HCT116 (cell line): ENCODE measurements around the gene KRT38. TPM values are rescaled to one million over a fixed set of nuclear protein-coding genes. Genes with fewer than 3 reads are reported as not detected.
A peak's percentile ranks its signal among the peaks of the same experiment; 100 is the strongest.

Experiments used
- ATAC-seq: fragments of 200-7000 bp; cut with Tn5 transposase; 2 replicates; pipeline ENCODE4 v1.9.1; 2020; ENCODE audit warnings: mild to moderate bottlenecking, moderate library complexity
- BruUV-seq: library from RNA; stranded (reverse); fragments of 400-500 nt; replicated peaks from 2 replicates; lab custom pipeline; 2021; lab: Mats Ljungman, UMichigan
- CTCF ChIA-PET: fragments of 300-600 bp; sonication (Branson Sonifier 250); formaldehyde crosslinking; loops from one replicate; lab custom pipeline; 2021; ENCODE audit warnings: antibody characterized with exemption; lab: Charles Lee
- POLR2A ChIA-PET: fragments of 300-600, 350-600 bp; sonication (Branson Sonifier 250); formaldehyde crosslinking; loops from one replicate; lab custom pipeline; 2021; ENCODE audit warnings: antibody characterized with exemption; lab: Charles Lee
- RAD21 ChIA-PET, 2 experiments: fragments of 300-600 bp; sonication (Branson Sonifier 250); formaldehyde crosslinking; loops; one replicate each; lab custom pipeline; 2023; ENCODE audit warnings: low total read pairs in 2 of 2; ENCODE audit not compliant: uncharacterized antibody in 2 of 2, unreplicated experiment in 2 of 2, low non-redundant PET in 1 of 2; lab: Charles Lee
- DNase-seq: peaks from one replicate; pipeline ENCODE4 v3.0.0-alpha.2; 2010; ENCODE audit warnings: low read depth, low spot score
- H2AFZ ChIP-seq: fragments of 200-600 bp; shearing (Covaris generic), sonication (generic); 2 replicates; pipeline ENCODE4 v1.6.1; 2017; ENCODE audit warnings: low read depth, mixed run types, mixed read lengths, antibody characterized with exemption, low read length; ENCODE audit not compliant: poor library complexity, severe bottlenecking
- H3K27ac ChIP-seq: 2 replicates; pipeline ENCODE4 v1.5.1; 2012; ENCODE audit warnings: low read depth, low read length
- H3K27me3 ChIP-seq: fragments of 200-600 bp; sonication (generic); 2 replicates; pipeline ENCODE4 v1.6.1; 2016; ENCODE audit warnings: mixed run types, low read length, mixed read lengths; ENCODE audit not compliant: insufficient read depth
- H3K36me3 ChIP-seq, 2 experiments: fragments of 200-500 bp in 1 of 2; fragments of 200-600 bp in 1 of 2; sonication (Bioruptor generic) in 1 of 2; sonication (generic) in 1 of 2; 2 replicates each; pipeline versions ENCODE4 v1.5.1 to v1.6.1; 2014 to 2016; ENCODE audit warnings: low read length in 2 of 2, inconsistent platforms in 1 of 2, mixed read lengths in 1 of 2, mixed run types in 1 of 2; ENCODE audit not compliant: insufficient read depth in 2 of 2, control insufficient read depth in 1 of 2
- H3K4me1 ChIP-seq, 2 experiments: fragments of 200-600 bp in 1 of 2; sonication (generic) in 1 of 2; 2 replicates each; pipeline versions ENCODE4 v1.5.1 to v1.6.1; 2012 to 2017; ENCODE audit warnings: low read length in 2 of 2, inconsistent platforms in 1 of 2, mild to moderate bottlenecking in 1 of 2, mixed read lengths in 1 of 2, mixed run types in 1 of 2, moderate library complexity in 1 of 2; ENCODE audit not compliant: insufficient read depth in 2 of 2, control insufficient read depth in 1 of 2
- H3K4me2 ChIP-seq: fragments of 200-600 bp; sonication (generic); 2 replicates; pipeline ENCODE4 v1.6.1; 2017; ENCODE audit warnings: mixed run types, low read length, mixed read lengths
- H3K4me3 ChIP-seq, 2 experiments: fragments of 200-600 bp in 1 of 2; sonication (generic) in 1 of 2; replicated peaks in 1 of 2; 2 replicates each; pipeline ENCODE4 v1.5.1; 2011 to 2016; ENCODE audit warnings: low read length in 2 of 2, control low read depth in 1 of 2, low read depth in 1 of 2, mild to moderate bottlenecking in 1 of 2, mixed read lengths in 1 of 2, mixed run types in 1 of 2
- H3K79me2 ChIP-seq: fragments of 200-600 bp; sonication (generic); 2 replicates; pipeline ENCODE4 v1.6.1; 2017; ENCODE audit warnings: mild to moderate bottlenecking, mixed run types, low read length, moderate library complexity, mixed read lengths; ENCODE audit not compliant: insufficient read depth
- H3K9ac ChIP-seq: fragments of 200-600 bp; sonication (generic); 2 replicates; pipeline ENCODE4 v1.6.1; 2016; ENCODE audit warnings: low read length, mixed read lengths
- H3K9me2 ChIP-seq: fragments of 200-600 bp; sonication (generic), shearing (Covaris generic); 2 replicates; pipeline ENCODE4 v1.6.1; 2017; ENCODE audit warnings: mixed run types, mild to moderate bottlenecking, moderate library complexity; ENCODE audit not compliant: insufficient read depth
- H3K9me3 ChIP-seq, 2 experiments: fragments of 200-500 bp in 1 of 2; fragments of 200-600 bp in 1 of 2; sonication (Bioruptor generic) in 1 of 2; sonication (generic) in 1 of 2; 2 replicates each; pipeline ENCODE4 v1.6.1; 2014 to 2017; ENCODE audit warnings: low read length in 2 of 2, mixed read lengths in 2 of 2, inconsistent platforms in 1 of 2, low read depth in 1 of 2, mild to moderate bottlenecking in 1 of 2, mixed run types in 1 of 2, moderate library complexity in 1 of 2; ENCODE audit not compliant: control insufficient read depth in 1 of 2, insufficient read depth in 1 of 2
- H4K20me1 ChIP-seq: fragments of 200-600 bp; sonication (generic), shearing (Covaris generic); 2 replicates; pipeline ENCODE4 v1.6.1; 2017; ENCODE audit warnings: mixed run types, mild to moderate bottlenecking, moderate library complexity; ENCODE audit not compliant: insufficient read depth
- ATF3 ChIP-seq: IDR thresholded peaks from 2 replicates; pipeline ENCODE4 v1.6.1; 2012
- CTCF ChIP-seq, 3 experiments: fragments of 200-600 bp in 1 of 3; sonication (generic) in 1 of 3; IDR thresholded peaks in 2 of 3; conservative IDR thresholded peaks in 1 of 3; 2 replicates each; pipeline ENCODE4 v1.5.1; 2012 to 2017; ENCODE audit warnings: low read depth in 2 of 3, low read length in 2 of 3, antibody characterized with exemption in 1 of 3, borderline replicate concordance in 1 of 3, control low read depth in 1 of 3, mild to moderate bottlenecking in 1 of 3, mixed read lengths in 1 of 3, mixed run types in 1 of 3, moderate library complexity in 1 of 3; ENCODE audit not compliant: insufficient read depth in 1 of 3
- ELF1 ChIP-seq: IDR thresholded peaks from 2 replicates; pipeline ENCODE4 v1.6.1; 2012; ENCODE audit warnings: low read depth, borderline replicate concordance
- POLR2A ChIP-seq: IDR thresholded peaks from 2 replicates; pipeline ENCODE4 v1.7.0; 2011; ENCODE audit warnings: borderline replicate concordance; ENCODE audit not compliant: insufficient read depth, insufficient read length; ENCODE audit errors: extremely low read depth
- POLR2AphosphoS5 ChIP-seq: IDR thresholded peaks from 2 replicates; pipeline ENCODE4 v1.6.1; 2011; ENCODE audit warnings: mild to moderate bottlenecking, low read depth, low read length, moderate library complexity
- SP1 ChIP-seq: IDR thresholded peaks from 2 replicates; pipeline ENCODE4 v1.6.1; 2012; ENCODE audit warnings: low read depth
- TCF7L2 ChIP-seq: IDR thresholded peaks from 2 replicates; pipeline ENCODE4 v1.7.0; 2011; ENCODE audit warnings: borderline replicate concordance, inconsistent platforms; ENCODE audit not compliant: insufficient read depth, insufficient read length; ENCODE audit errors: extremely low read depth
- ZFX ChIP-seq: fragments of 450-650 bp; IDR thresholded peaks from 2 replicates; pipeline ENCODE4 v1.6.1; 2017
- intact Hi-C: fragments of 100-400 bp; cut with micrococcal nuclease; formaldehyde crosslinking; loops from 2 replicates; pipeline ENCODE4 v1.10.0; 2022
- total RNA-seq: library from RNA; stranded (reverse); gene quantifications from one replicate; pipeline ENCODE4 v1.2.1, GENCODE V29; 2021; ENCODE audit not compliant: unreplicated experiment
- TF ChIP-seq, protein P1 (sequence below): IDR thresholded peaks from 2 replicates; pipeline ENCODE4 v1.6.1; 2011; ENCODE audit warnings: mild to moderate bottlenecking, low read length, moderate library complexity; ENCODE audit not compliant: insufficient replicate concordance; ENCODE audit errors: extremely low read depth

KRT38 gene
- total RNA-seq, 1 experiment from 2014 or later, result not detected

DNA sequence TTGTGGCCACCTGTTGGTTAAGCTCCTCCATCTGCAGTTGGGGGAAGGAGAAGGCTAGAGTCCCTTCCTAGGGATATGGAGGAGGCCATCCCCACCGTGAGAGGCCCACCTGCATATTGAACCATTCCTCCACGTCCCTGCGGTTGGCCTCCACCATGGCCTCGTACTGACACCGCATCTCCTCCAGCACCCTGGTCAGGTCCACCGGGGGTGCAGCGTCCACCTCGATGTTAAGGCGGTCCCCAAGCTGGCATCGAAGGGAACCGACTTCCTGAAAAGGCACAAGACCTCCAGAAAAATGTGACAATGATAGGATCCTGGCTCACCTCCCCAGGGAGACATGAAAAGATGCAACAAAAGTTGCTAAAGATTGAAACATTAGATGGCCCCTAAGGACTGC, 23.4 kb upstream of the KRT38 start (continued):
- TF ChIP-seq ZFX (no peak), POLR2A (no peak), TCF7L2 (no peak), CTCF (IDR thresholded peaks at IDR 0.05 in 2 of 3, conservative IDR thresholded peaks at IDR 0.05 in 1 of 3; ENCODE audit: borderline replicate concordance in 1 of 3, insufficient read depth in 1 of 3, low read depth in 2 of 3, low read length in 2 of 3) (no peak), SP1 (no peak), ATF3 (no peak)
- TF ChIP-seq, protein P1, sequence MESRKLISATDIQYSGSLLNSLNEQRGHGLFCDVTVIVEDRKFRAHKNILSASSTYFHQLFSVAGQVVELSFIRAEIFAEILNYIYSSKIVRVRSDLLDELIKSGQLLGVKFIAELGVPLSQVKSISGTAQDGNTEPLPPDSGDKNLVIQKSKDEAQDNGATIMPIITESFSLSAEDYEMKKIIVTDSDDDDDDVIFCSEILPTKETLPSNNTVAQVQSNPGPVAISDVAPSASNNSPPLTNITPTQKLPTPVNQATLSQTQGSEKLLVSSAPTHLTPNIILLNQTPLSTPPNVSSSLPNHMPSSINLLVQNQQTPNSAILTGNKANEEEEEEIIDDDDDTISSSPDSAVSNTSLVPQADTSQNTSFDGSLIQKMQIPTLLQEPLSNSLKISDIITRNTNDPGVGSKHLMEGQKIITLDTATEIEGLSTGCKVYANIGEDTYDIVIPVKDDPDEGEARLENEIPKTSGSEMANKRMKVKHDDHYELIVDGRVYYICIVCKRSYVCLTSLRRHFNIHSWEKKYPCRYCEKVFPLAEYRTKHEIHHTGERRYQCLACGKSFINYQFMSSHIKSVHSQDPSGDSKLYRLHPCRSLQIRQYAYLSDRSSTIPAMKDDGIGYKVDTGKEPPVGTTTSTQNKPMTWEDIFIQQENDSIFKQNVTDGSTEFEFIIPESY, result no peak
- TF ChIP-seq, all 23 proteins: peak for 0

GRCh38 chr17:41463746-41464145, 23.0 kb upstream of the KRT38 start:
- H3K4me3 ChIP-seq, result no peak overlapping the region
- peaks cover 3 to 7% of the 10 kb centered on the region in 2 experiments; a peak in 1 of 4 replicates for H3K9me3 ChIP-seq
- ATAC-seq, result no peak
- no peaks in the 10 kb centered on the region for H3K79me2 ChIP-seq
- TF ChIP-seq ELF1 (no peak), TCF7L2 (no peak), ZFX (no peak), POLR2AphosphoS5 (no peak), ATF3 (no peak)
- TF ChIP-seq, all 23 proteins: peak for 0
- H3K4me2 ChIP-seq, result peak overlapping the region; percentile 70
- ChIA-PET RAD21 (no interaction called here), CTCF (no interaction called here), POLR2A (no interaction called here)
- BruUV-seq, result no TSS peak
- H3K27me3 ChIP-seq, result no peaks in the 10 kb centered on the region
- H3K9me2 ChIP-seq, result no peaks in the 10 kb centered on the region
- intact Hi-C loops, result no loop called here
- H3K4me1 ChIP-seq, result peaks cover 15 to 26% of the 10 kb centered on the region in 2 experiments
- no peak for DNase-seq
- H2AFZ ChIP-seq, result no peak overlapping the region
- H3K36me3 ChIP-seq, result no peaks in the 10 kb centered on the region
- peak overlapping the region; percentile 43; the same call in 1 of the 2 replicates for H3K9ac ChIP-seq
- no peak overlapping the region for H3K27ac ChIP-seq
- H4K20me1 ChIP-seq, result no peaks in the 10 kb centered on the region
